Brain microvascular endothelial cell (primary cell): ENCODE data around the gene NPIPB5.
"Not testable (repeated sequence)": the region's sequence is repeated elsewhere in the genome, so short reads cannot be mapped to it uniquely, and the experiment has no call there.

Experiments used
- DNase-seq: peaks from one replicate; pipeline ENCODE4 v3.0.0-alpha.2; 2020
- H3K27ac ChIP-seq: fragments of 250-450 bp; sonication (Bioruptor Pico); 2 replicates; pipeline ENCODE4 v1.5.1; 2020; ENCODE audit warnings: mild to moderate bottlenecking, moderate library complexity
- H3K27me3 ChIP-seq: fragments of 250-450 bp; sonication (Bioruptor Pico); replicated peaks from 2 replicates; pipeline ENCODE4 v1.5.1; 2020; ENCODE audit warnings: mild to moderate bottlenecking
- H3K36me3 ChIP-seq: fragments of 250-450 bp; sonication (Bioruptor Pico); replicated peaks from 2 replicates; pipeline ENCODE4 v1.5.1; 2020; ENCODE audit warnings: mild to moderate bottlenecking
- H3K4me3 ChIP-seq: 2 replicates; pipeline ENCODE4 v1.5.1; 2011; ENCODE audit warnings: low read depth, mild to moderate bottlenecking, control low read depth, low read length, moderate library complexity
- in situ Hi-C: cut with HindIII; loops from 2 replicates; pipeline ENCODE4 v1.10.0; 2017; ENCODE audit warnings: low sequenced_read_pairs, low pct_ligation_motif_present

NPIPB5 gene

GRCh38 chr16:22510591-22510990 is at the start of gene NPIPB5:
Gene NPIPB5 (plus strand): TSS chr16:22510891. CDS start chr16:22513802, 2,911 bp downstream.
- H3K27me3 ChIP-seq, in situ Hi-C loops, H3K36me3 ChIP-seq, H3K27ac ChIP-seq, DNase-seq, H3K4me3 ChIP-seq: not testable (repeated sequence)

- H3K27ac ChIP-seq, in situ Hi-C loops, H3K27me3 ChIP-seq, H3K36me3 ChIP-seq, DNase-seq, H3K4me3 ChIP-seq: not testable (repeated sequence)
These were observed 41.8 kb upstream of the NPIPB5 start for GRCh38 chr16:22468846-22469245.

- H3K36me3 ChIP-seq, in situ Hi-C loops, DNase-seq, H3K27me3 ChIP-seq, H3K27ac ChIP-seq, H3K4me3 ChIP-seq: not testable (repeated sequence)
These were observed 27.3 kb downstream of the NPIPB5 start for GRCh38 chr16:22537996-22538395.

GRCh38 chr16:22544809-22545208 is 34.1 kb downstream of the NPIPB5 start:
- not testable (repeated sequence) for DNase-seq

GRCh38 chr16:22546630-22547029 is 35.9 kb downstream of the NPIPB5 start:
- DNase-seq, H3K27me3 ChIP-seq, in situ Hi-C loops: not testable (repeated sequence)

More at GRCh38 chr16:22544809-22545208, 34.1 kb downstream of the NPIPB5 start:
- in situ Hi-C loops, H3K27me3 ChIP-seq, H3K36me3 ChIP-seq, H3K27ac ChIP-seq, H3K4me3 ChIP-seq: not testable (repeated sequence)

GRCh38 chr16:22547170-22547765 is 36.6 kb downstream of the NPIPB5 start:
- H3K36me3 ChIP-seq, H3K27me3 ChIP-seq, in situ Hi-C loops, H3K27ac ChIP-seq, DNase-seq, H3K4me3 ChIP-seq: not testable (repeated sequence)

More at GRCh38 chr16:22546630-22547029, 35.9 kb downstream of the NPIPB5 start:
- not testable (repeated sequence) for H3K36me3 ChIP-seq, H3K4me3 ChIP-seq, H3K27ac ChIP-seq

GRCh38 chr16:22549853-22550252 is 39.2 kb downstream of the NPIPB5 start:
- in situ Hi-C loops, H3K4me3 ChIP-seq, DNase-seq: not testable (repeated sequence)

GRCh38 chr16:22551143-22551542 is 40.5 kb downstream of the NPIPB5 start:
- DNase-seq, H3K36me3 ChIP-seq, H3K4me3 ChIP-seq, in situ Hi-C loops, H3K27ac ChIP-seq, H3K27me3 ChIP-seq: not testable (repeated sequence)

More at GRCh38 chr16:22549853-22550252, 39.2 kb downstream of the NPIPB5 start:
- not testable (repeated sequence) for H3K36me3 ChIP-seq, H3K27me3 ChIP-seq, H3K27ac ChIP-seq

- H3K4me3 ChIP-seq, DNase-seq, H3K27ac ChIP-seq, H3K27me3 ChIP-seq, H3K36me3 ChIP-seq, in situ Hi-C loops: not testable (repeated sequence)
These were observed 41.0 kb downstream of the NPIPB5 start for GRCh38 chr16:22551651-22552050.

- H3K36me3 ChIP-seq, H3K4me3 ChIP-seq, in situ Hi-C loops, H3K27me3 ChIP-seq, H3K27ac ChIP-seq, DNase-seq: not testable (repeated sequence)
These were observed 46.1 kb downstream of the NPIPB5 start for GRCh38 chr16:22556759-22557158.
